Hematopoietic multipotent progenitor cell treated with erythropoietin and hydrocortisone succinate and interleukin-3 and kit ligand, for 8 days (in vitro differentiated cells): Measurements from ENCODE around the gene SLC41A2.
"Not testable (repeated sequence)": the region's sequence is repeated elsewhere in the genome, so short reads cannot be mapped to it uniquely, and the experiment has no call there.

Experiments used
- DNase-seq: peaks from one replicate; pipeline ENCODE4 v3.0.0-alpha.2; 2015

Gene SLC41A2

GRCh38 chr12:104960464-104960863 lies 2.4 kb upstream of the SLC41A2 start:
- DNase-seq, result no peak

GRCh38 chr12:104959335-104959841 lies 1.3 kb upstream of the SLC41A2 start:
- peak; percentile 9 for DNase-seq

- DNase-seq, result no peak
These were observed 780 bp upstream of the SLC41A2 start for GRCh38 chr12:104958805-104959334.

GRCh38 chr12:104957719-104958000 lies 430 bp downstream of the SLC41A2 start:
- no peak for DNase-seq

GRCh38 chr12:104956870-104957718 lies 996 bp downstream of the SLC41A2 start:
- no peak for DNase-seq

GRCh38 chr12:104955703-104956102 lies 2.4 kb downstream of the SLC41A2 start:
- no peak for DNase-seq

- DNase-seq, result no peak
These were observed 4.8 kb downstream of the SLC41A2 start for GRCh38 chr12:104953323-104953722.

- no peak for DNase-seq
These were observed 5.3 kb downstream of the SLC41A2 start for GRCh38 chr12:104952816-104953215.

- DNase-seq, result no peak
These were observed 6.2 kb downstream of the SLC41A2 start for GRCh38 chr12:104951759-104952509.

GRCh38 chr12:104948716-104949115 lies 9.4 kb downstream of the SLC41A2 start:
- not testable (repeated sequence) for DNase-seq

GRCh38 chr12:104944252-104944651 lies 13.8 kb downstream of the SLC41A2 start:
- DNase-seq, result no peak

GRCh38 chr12:104943401-104943800 lies 14.7 kb downstream of the SLC41A2 start:
- not testable (repeated sequence) for DNase-seq

GRCh38 chr12:104942075-104942474 lies 16.0 kb downstream of the SLC41A2 start:
- no peak for DNase-seq

- DNase-seq, result no peak
These were observed 16.6 kb downstream of the SLC41A2 start for GRCh38 chr12:104941454-104941853.

GRCh38 chr12:104939089-104939488 lies 19.0 kb downstream of the SLC41A2 start:
- DNase-seq, result no peak

- no peak for DNase-seq
These were observed 19.7 kb downstream of the SLC41A2 start for GRCh38 chr12:104938371-104938770.

GRCh38 chr12:104935886-104936285 lies 22.2 kb downstream of the SLC41A2 start:
- no peak for DNase-seq

- no peak for DNase-seq
These were observed 24.3 kb downstream of the SLC41A2 start for GRCh38 chr12:104933778-104934177.

GRCh38 chr12:104933128-104933527 lies 25.0 kb downstream of the SLC41A2 start:
- DNase-seq, result no peak

GRCh38 chr12:104930388-104931326 lies 27.4 kb downstream of the SLC41A2 start:
- no peak for DNase-seq

GRCh38 chr12:104929977-104930376 lies 28.1 kb downstream of the SLC41A2 start:
- no peak for DNase-seq

- DNase-seq, result no peak
These were observed 28.7 kb downstream of the SLC41A2 start for GRCh38 chr12:104929368-104929767.
